GM13977 (cell line): Measurements from ENCODE around the gene DCLK3.

ENCODE experiments used
- DNase-seq: peaks from one replicate; pipeline ENCODE4 v3.0.0; 2012; ENCODE audit warnings: low spot score
- in situ Hi-C: fragments of 300-500 bp; cut with MboI; formaldehyde crosslinking; loops from one replicate; pipeline ENCODE4 v1.12.0; 2022; ENCODE audit warnings: low sequenced_read_pairs, low pct_unique_long_range_greater_than_20kb, mixed read lengths, inconsistent platforms; ENCODE audit not compliant: unreplicated experiment
- TF ChIP-seq, protein P1 (sequence below): IDR thresholded peaks from 2 replicates; pipeline ENCODE4 v1.5.1; 2012; ENCODE audit warnings: mild to moderate bottlenecking, control low read depth; ENCODE audit not compliant: insufficient read depth; ENCODE audit errors: extremely low read depth, missing control alignments

The DCLK3 gene

DNA sequence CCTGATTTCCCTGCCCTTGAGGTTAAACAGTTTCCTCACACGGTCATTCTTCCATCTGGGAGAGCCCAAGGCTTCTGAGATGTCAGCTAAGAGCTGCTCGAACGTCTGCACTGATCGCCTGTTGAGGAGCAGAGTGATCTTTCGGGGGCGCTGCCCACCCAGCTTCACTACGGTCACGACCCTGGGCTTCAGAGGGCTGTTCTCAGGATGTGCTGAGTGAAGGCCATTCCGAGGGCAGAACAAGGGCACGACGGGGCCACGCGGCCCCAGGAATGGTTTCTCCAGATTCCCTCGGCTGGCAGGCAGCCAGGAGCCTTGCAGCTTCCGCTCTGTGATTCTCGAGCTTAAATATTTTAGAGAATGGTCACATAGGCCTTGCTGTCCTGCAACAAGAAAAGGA, 25.7 kb downstream of the DCLK3 start:
- DNase-seq, result no peak
- in situ Hi-C loops, result loop anchor here (25.0 kb wide), 1 partner anchor 474 kb away; no protein-coding TSS in a partner anchor
- TF ChIP-seq, protein P1, sequence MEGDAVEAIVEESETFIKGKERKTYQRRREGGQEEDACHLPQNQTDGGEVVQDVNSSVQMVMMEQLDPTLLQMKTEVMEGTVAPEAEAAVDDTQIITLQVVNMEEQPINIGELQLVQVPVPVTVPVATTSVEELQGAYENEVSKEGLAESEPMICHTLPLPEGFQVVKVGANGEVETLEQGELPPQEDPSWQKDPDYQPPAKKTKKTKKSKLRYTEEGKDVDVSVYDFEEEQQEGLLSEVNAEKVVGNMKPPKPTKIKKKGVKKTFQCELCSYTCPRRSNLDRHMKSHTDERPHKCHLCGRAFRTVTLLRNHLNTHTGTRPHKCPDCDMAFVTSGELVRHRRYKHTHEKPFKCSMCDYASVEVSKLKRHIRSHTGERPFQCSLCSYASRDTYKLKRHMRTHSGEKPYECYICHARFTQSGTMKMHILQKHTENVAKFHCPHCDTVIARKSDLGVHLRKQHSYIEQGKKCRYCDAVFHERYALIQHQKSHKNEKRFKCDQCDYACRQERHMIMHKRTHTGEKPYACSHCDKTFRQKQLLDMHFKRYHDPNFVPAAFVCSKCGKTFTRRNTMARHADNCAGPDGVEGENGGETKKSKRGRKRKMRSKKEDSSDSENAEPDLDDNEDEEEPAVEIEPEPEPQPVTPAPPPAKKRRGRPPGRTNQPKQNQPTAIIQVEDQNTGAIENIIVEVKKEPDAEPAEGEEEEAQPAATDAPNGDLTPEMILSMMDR, result no peak

DNA sequence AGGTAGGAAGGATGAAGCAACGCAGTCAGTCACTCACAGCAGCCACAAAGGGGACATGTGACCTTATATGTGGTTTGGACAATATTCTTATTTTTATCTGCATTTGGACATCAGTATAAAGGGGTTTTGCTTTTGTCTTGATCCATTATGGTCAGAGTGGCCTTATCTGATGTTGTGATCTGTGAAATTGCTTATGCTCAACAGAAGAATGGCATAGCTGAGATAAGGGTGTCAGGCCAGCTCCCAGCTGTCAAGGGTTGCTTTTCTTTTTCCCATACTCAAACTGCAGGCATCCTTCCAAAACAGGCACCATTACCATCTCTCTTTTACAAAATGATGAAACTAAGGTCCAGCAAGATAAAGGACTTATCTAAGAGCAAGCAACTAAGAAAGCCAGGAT, 28.1 kb downstream of the DCLK3 start:
- TF ChIP-seq, protein P1, result no peak
- no peak for DNase-seq
- in situ Hi-C loops, result loop anchor here (25.0 kb wide), 1 partner anchor 476 kb away; no protein-coding TSS in a partner anchor

DNA sequence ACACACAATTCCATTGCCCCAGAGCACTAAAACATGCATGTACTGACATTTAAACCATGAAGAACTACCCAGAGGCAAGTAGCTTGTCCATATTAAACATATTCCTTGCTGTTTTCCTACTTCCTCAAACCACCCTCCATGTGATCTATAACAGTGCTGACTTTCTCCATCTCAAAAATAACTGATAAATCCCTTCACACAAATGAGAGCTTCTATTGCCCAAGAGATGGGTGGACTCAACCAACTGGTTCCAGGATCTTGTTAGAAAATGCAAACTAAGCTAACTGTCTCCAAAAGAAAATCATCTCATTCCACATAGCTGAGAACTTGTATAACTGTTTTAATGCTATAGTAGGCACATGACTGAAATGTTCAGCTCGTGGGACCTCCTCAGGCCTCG, 29.6 kb downstream of the DCLK3 start:
- TF ChIP-seq, protein P1, result no peak
- DNase-seq, result no peak
- in situ Hi-C loops, result loop anchor here (25.0 kb wide), 1 partner anchor 478 kb away; no protein-coding TSS in a partner anchor

DNA sequence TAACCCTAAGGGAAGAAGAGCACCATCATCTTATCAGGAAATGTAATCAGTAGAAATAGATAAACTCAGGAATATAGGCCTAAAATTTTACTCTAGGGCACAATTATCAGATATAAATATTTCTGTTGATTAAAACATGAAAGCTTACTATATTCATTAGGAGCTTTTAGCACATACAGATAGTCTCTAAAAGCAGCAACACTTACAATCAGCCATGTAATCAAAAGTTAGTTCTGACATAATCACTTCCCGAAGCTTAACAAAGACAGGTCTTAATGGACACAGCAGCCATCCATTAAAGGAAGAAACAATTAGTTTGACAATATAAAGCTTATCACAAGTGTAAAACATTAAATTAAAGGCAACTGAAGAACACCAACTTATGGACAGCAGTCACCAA, 30.6 kb downstream of the DCLK3 start:
- DNase-seq, result no peak
- TF ChIP-seq, protein P1, result no peak
- in situ Hi-C loops, result loop anchor here (25.0 kb wide), 1 partner anchor 479 kb away; no protein-coding TSS in a partner anchor

DNA sequence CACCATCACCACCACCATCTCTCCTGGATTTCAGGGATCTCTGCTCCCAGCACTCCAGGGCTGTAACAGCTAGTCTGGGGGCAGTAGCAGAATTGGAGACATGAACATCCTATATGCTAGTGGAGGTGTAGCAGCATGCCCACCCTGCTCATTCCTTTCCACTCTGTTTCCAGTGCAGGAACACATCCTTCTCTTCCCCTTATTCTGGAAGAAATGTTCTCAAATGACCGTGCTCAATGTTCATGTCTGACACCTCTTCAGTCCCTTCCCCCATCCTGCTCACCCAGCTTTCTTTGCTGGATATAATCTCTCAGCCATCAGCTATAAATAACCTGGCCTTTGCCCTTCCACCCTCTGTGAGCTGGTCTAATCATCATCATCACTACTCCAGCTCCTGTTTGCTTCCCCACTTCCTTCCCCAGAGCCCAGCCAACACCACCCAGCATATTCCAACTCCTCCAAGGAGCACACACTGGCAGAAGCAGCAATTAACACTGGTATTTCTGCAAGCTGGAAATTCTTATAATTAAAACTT, 31.1 kb downstream of the DCLK3 start:
- TF ChIP-seq, protein P1, result no peak
- no peak for DNase-seq
- in situ Hi-C loops, result loop anchor here (25.0 kb wide), 1 partner anchor 479 kb away; no protein-coding TSS in a partner anchor

DNA sequence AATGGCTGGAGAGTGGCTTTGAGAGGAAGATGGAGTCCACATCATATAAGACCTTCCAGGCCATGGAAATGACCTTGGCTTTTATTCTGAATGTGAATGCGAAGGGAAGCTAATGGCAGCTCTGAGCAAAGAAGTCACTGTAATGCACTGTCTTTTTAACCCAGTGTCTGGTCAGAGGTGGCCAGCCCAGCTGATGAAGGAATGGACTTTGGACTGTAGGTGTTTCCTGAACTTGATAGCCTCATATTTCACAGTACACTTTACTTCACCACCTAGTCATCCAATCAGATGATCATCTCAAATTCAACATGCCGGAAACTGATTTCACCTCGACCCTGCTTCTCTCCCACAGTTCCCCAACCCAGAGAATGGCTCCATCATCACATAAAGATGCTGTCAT, 33.4 kb downstream of the DCLK3 start:
- in situ Hi-C loops, result loop anchor here (25.0 kb wide), 1 partner anchor 481 kb away; no protein-coding TSS in a partner anchor
- TF ChIP-seq, protein P1, result no peak
- DNase-seq, result no peak
